ENCODE measurements around the gene PSMD9.

The PSMD9 gene

GRCh38 chr12:121892673-121893561 lies 4.3 kb downstream of the PSMD9 start:
- H2AFZ ChIP-seq (ENCODE audit: low read length): no peak overlapping the region
- peaks cover 15% of the 10 kb centered on the region for H4K20me1 ChIP-seq (ENCODE audit: insufficient read depth, low read length, poor library complexity, severe bottlenecking)
- H3K27me3 ChIP-seq (ENCODE audit: insufficient read depth, low read length, poor library complexity, severe bottlenecking): peaks cover 3% of the 10 kb centered on the region
- peaks cover 21% of the 10 kb centered on the region; the same call in 1 of the 2 replicates for H3K36me3 ChIP-seq (ENCODE audit: insufficient read depth, low read length)
- H3K9ac ChIP-seq (ENCODE audit: low read depth, low read length, poor library complexity, severe bottlenecking): peak overlapping the region; percentile 12
- TF ChIP-seq EZH2phosphoT487 (IDR thresholded peaks at IDR 0.05; ENCODE audit: borderline replicate concordance) (no peak), CTCF (conservative IDR thresholded peaks at IDR 0.05; ENCODE audit: low read length) (no peak)
- H3F3A ChIP-seq (ENCODE audit: low read depth): peaks cover 6% of the 10 kb centered on the region; the same call in 1 of the 2 replicates
- H3K9me3 ChIP-seq (ENCODE audit: insufficient read depth, low read depth, low read length): no peaks in the 10 kb centered on the region
- H3K79me2 ChIP-seq (ENCODE audit: insufficient read depth, low read length): peaks cover 50% of the 10 kb centered on the region
- no peaks in the 10 kb centered on the region for H3K9me2 ChIP-seq (replicated peaks; ENCODE audit: low read depth, low read length)
- peaks cover 28% of the 10 kb centered on the region for H3K4me1 ChIP-seq (ENCODE audit: insufficient read depth, low read length, poor library complexity, severe bottlenecking)
- peak overlapping the region; percentile 10 for H3K4me3 ChIP-seq (ENCODE audit: low read length, poor library complexity, severe bottlenecking)
- H3K4me2 ChIP-seq (ENCODE audit: low read depth, low read length, poor library complexity, severe bottlenecking): peak overlapping the region; percentile 45

GRCh38 chr12:121893961-121894460 lies 5.4 kb downstream of the PSMD9 start:
- Histone ChIP-seq H3K79me2 (ENCODE audit: insufficient read depth, low read length) (peaks cover 49% of the 10 kb centered on the region), H3K4me3 (ENCODE audit: low read length, poor library complexity, severe bottlenecking) (peak overlapping the region; percentile 10), H3K4me2 (ENCODE audit: low read depth, low read length, poor library complexity, severe bottlenecking) (peak overlapping the region; percentile 45), H3K9me2 (replicated peaks; ENCODE audit: low read depth, low read length) (no peaks in the 10 kb centered on the region), H3K4me1 (ENCODE audit: insufficient read depth, low read length, poor library complexity, severe bottlenecking) (peaks cover 25% of the 10 kb centered on the region), H3K9ac (ENCODE audit: low read depth, low read length, poor library complexity, severe bottlenecking) (peak overlapping the region; percentile 12), H3K36me3 (ENCODE audit: insufficient read depth, low read length) (peaks cover 25% of the 10 kb centered on the region; the same call in 1 of the 2 replicates), H3K9me3 (ENCODE audit: insufficient read depth, low read depth, low read length) (no peaks in the 10 kb centered on the region), H2AFZ (ENCODE audit: low read length) (no peak overlapping the region), H3F3A (ENCODE audit: low read depth) (peaks cover 2% of the 10 kb centered on the region; the same call in 1 of the 2 replicates), H3K27me3 (ENCODE audit: insufficient read depth, low read length, poor library complexity, severe bottlenecking) (no peaks in the 10 kb centered on the region), H4K20me1 (ENCODE audit: insufficient read depth, low read length, poor library complexity, severe bottlenecking) (peaks cover 15% of the 10 kb centered on the region)
- no peak for TF ChIP-seq CTCF (conservative IDR thresholded peaks at IDR 0.05; ENCODE audit: low read length)
- no peak for TF ChIP-seq EZH2phosphoT487 (IDR thresholded peaks at IDR 0.05; ENCODE audit: borderline replicate concordance)

GRCh38 chr12:121894633-121895032 lies 6.0 kb downstream of the PSMD9 start:
- H2AFZ ChIP-seq (ENCODE audit: low read length): no peak overlapping the region
- peak overlapping the region; percentile 19 for H3K9ac ChIP-seq (ENCODE audit: low read depth, low read length, poor library complexity, severe bottlenecking)
- no peaks in the 10 kb centered on the region for H3K9me2 ChIP-seq (replicated peaks; ENCODE audit: low read depth, low read length)
- peaks cover 10% of the 10 kb centered on the region for H4K20me1 ChIP-seq (ENCODE audit: insufficient read depth, low read length, poor library complexity, severe bottlenecking)
- peaks cover 31% of the 10 kb centered on the region; the same call in 1 of the 2 replicates for H3K36me3 ChIP-seq (ENCODE audit: insufficient read depth, low read length)
- H3K4me1 ChIP-seq (ENCODE audit: insufficient read depth, low read length, poor library complexity, severe bottlenecking): peaks cover 18% of the 10 kb centered on the region
- no peak overlapping the region for H3K4me3 ChIP-seq (ENCODE audit: low read length, poor library complexity, severe bottlenecking)
- peak overlapping the region; percentile 45 for H3K4me2 ChIP-seq (ENCODE audit: low read depth, low read length, poor library complexity, severe bottlenecking)
- no peaks in the 10 kb centered on the region for H3F3A ChIP-seq (ENCODE audit: low read depth)
- peak; percentile 52; the same call in 1 of the 2 replicates for TF ChIP-seq CTCF (conservative IDR thresholded peaks at IDR 0.05; ENCODE audit: low read length)
- TF ChIP-seq EZH2phosphoT487 (IDR thresholded peaks at IDR 0.05; ENCODE audit: borderline replicate concordance): no peak
- H3K9me3 ChIP-seq (ENCODE audit: insufficient read depth, low read depth, low read length): no peaks in the 10 kb centered on the region
- H3K79me2 ChIP-seq (ENCODE audit: insufficient read depth, low read length): peaks cover 43% of the 10 kb centered on the region
- no peaks in the 10 kb centered on the region for H3K27me3 ChIP-seq (ENCODE audit: insufficient read depth, low read length, poor library complexity, severe bottlenecking)

Data from Loucy (cell line).